MM.1S (cell line): Measurements from ENCODE around the gene C10orf105.

Experiments used
- DNase-seq: peaks from one replicate; pipeline ENCODE4 v3.0.0-alpha.2; 2015
- H2AFZ ChIP-seq: fragments of 300-600 bp; sonication (generic); 2 replicates; pipeline ENCODE4 v1.6.0; 2016; ENCODE audit warnings: antibody characterized with exemption, low read length
- H3F3A ChIP-seq: fragments of 300-600 bp; sonication (generic); 2 replicates; pipeline ENCODE4 v1.6.1; 2016; ENCODE audit warnings: mild to moderate bottlenecking, antibody characterized with exemption, low read length, moderate library complexity, mixed read lengths; ENCODE audit not compliant: insufficient read depth
- H3K27ac ChIP-seq: fragments of 300-600 bp; sonication (generic); 2 replicates; pipeline ENCODE4 v1.5.1; 2016; ENCODE audit warnings: mild to moderate bottlenecking, low read length
- H3K27me3 ChIP-seq: fragments of 300-600 bp; sonication (generic); replicated peaks from 2 replicates; pipeline ENCODE4 v1.6.0; 2016; ENCODE audit warnings: low read length; ENCODE audit not compliant: insufficient read depth
- H3K36me3 ChIP-seq: fragments of 300-600 bp; sonication (generic); replicated peaks from 2 replicates; pipeline ENCODE4 v1.6.1; 2016; ENCODE audit warnings: mild to moderate bottlenecking, low read length, mixed read lengths; ENCODE audit not compliant: insufficient read depth
- H3K4me1 ChIP-seq: fragments of 300-600 bp; sonication (generic); 2 replicates; pipeline ENCODE4 v1.6.1; 2016; ENCODE audit warnings: low read length, mixed read lengths
- H3K4me2 ChIP-seq: fragments of 300-600 bp; sonication (generic); 2 replicates; pipeline ENCODE4 v1.6.0; 2016; ENCODE audit warnings: low read depth, low read length
- H3K4me3 ChIP-seq: fragments of 300-600 bp; sonication (generic); 2 replicates; pipeline ENCODE4 v1.5.1; 2016; ENCODE audit warnings: low read length, mixed read lengths
- H3K79me2 ChIP-seq: fragments of 300-600 bp; sonication (generic); 2 replicates; pipeline ENCODE4 v1.6.1; 2016; ENCODE audit warnings: mixed run types, low read length, mixed read lengths
- H3K9ac ChIP-seq: fragments of 300-600 bp; sonication (generic); 2 replicates; pipeline ENCODE4 v1.6.1; 2016; ENCODE audit warnings: low read length, mixed read lengths
- H3K9me2 ChIP-seq: fragments of 300-600 bp; sonication (generic); replicated peaks from 2 replicates; pipeline ENCODE4 v1.6.1; 2016; ENCODE audit warnings: mild to moderate bottlenecking, low read length, mixed read lengths; ENCODE audit not compliant: insufficient read depth
- H3K9me3 ChIP-seq: fragments of 300-600 bp; sonication (generic); replicated peaks from 2 replicates; pipeline ENCODE4 v1.6.1; 2016; ENCODE audit warnings: mild to moderate bottlenecking, low read length, mixed read lengths; ENCODE audit not compliant: insufficient read depth
- H4K20me1 ChIP-seq: fragments of 300-600 bp; sonication (generic); 2 replicates; pipeline ENCODE4 v1.6.1; 2016; ENCODE audit warnings: mild to moderate bottlenecking, low read length, moderate library complexity, mixed read lengths; ENCODE audit not compliant: insufficient read depth
- CTCF ChIP-seq: fragments of 300-600 bp; sonication (generic); IDR thresholded peaks from 2 replicates; pipeline ENCODE4 v1.5.1; 2016; ENCODE audit warnings: antibody characterized with exemption, low read length, mixed read lengths
- EZH2 ChIP-seq: fragments of 300-600 bp; sonication (generic); optimal IDR thresholded peaks from 2 replicates; pipeline ENCODE3; 2017; ENCODE audit warnings: low read depth, mild to moderate bottlenecking, antibody characterized with exemption, low read length, mixed read lengths
- EZH2phosphoT487 ChIP-seq: fragments of 300-600 bp; sonication (generic); IDR thresholded peaks from 2 replicates; pipeline ENCODE4 v1.6.1; 2018; ENCODE audit warnings: antibody characterized with exemption, low read length

The C10orf105 gene

GRCh38 chr10:71724539-71724938 lies 5.0 kb upstream of the C10orf105 start:
- Histone ChIP-seq H3K9ac (no peak overlapping the region), H3K4me3 (no peak overlapping the region), H3K79me2 (no peaks in the 10 kb centered on the region), H2AFZ (no peak overlapping the region), H3K4me1 (peaks cover 29% of the 10 kb centered on the region), H3K9me2 (no peaks in the 10 kb centered on the region), H4K20me1 (no peaks in the 10 kb centered on the region), H3K4me2 (no peak overlapping the region), H3F3A (peaks cover 23% of the 10 kb centered on the region), H3K9me3 (no peaks in the 10 kb centered on the region), H3K36me3 (no peaks in the 10 kb centered on the region), H3K27ac (no peak overlapping the region), H3K27me3 (no peaks in the 10 kb centered on the region)
- TF ChIP-seq EZH2phosphoT487 (no peak), CTCF (no peak), EZH2 (no peak)
- no peak for DNase-seq

GRCh38 chr10:71723311-71723710 lies 3.7 kb upstream of the C10orf105 start:
- Histone ChIP-seq H3F3A (peaks cover 20% of the 10 kb centered on the region), H3K27ac (no peak overlapping the region)

GRCh38 chr10:71722849-71723248 lies 3.3 kb upstream of the C10orf105 start:
- Histone ChIP-seq H3K4me1 (peaks cover 17% of the 10 kb centered on the region), H3K79me2 (no peaks in the 10 kb centered on the region), H3K9me3 (no peaks in the 10 kb centered on the region), H3K9me2 (no peaks in the 10 kb centered on the region), H3K4me2 (no peak overlapping the region), H3K27ac (no peak overlapping the region), H3F3A (peaks cover 16% of the 10 kb centered on the region), H3K27me3 (no peaks in the 10 kb centered on the region), H4K20me1 (no peaks in the 10 kb centered on the region), H3K36me3 (no peaks in the 10 kb centered on the region), H3K9ac (no peak overlapping the region), H3K4me3 (no peak overlapping the region), H2AFZ (no peak overlapping the region)
- DNase-seq = no peak
- TF ChIP-seq CTCF (no peak), EZH2 (no peak), EZH2phosphoT487 (no peak)

More at GRCh38 chr10:71723311-71723710, 3.7 kb upstream of the C10orf105 start:
- Histone ChIP-seq H3K27me3 (no peaks in the 10 kb centered on the region), H2AFZ (no peak overlapping the region), H3K79me2 (no peaks in the 10 kb centered on the region), H3K9me3 (no peaks in the 10 kb centered on the region), H3K36me3 (no peaks in the 10 kb centered on the region), H4K20me1 (no peaks in the 10 kb centered on the region), H3K9me2 (no peaks in the 10 kb centered on the region), H3K4me3 (no peak overlapping the region), H3K4me2 (no peak overlapping the region), H3K4me1 (peaks cover 21% of the 10 kb centered on the region), H3K9ac (no peak overlapping the region)
- TF ChIP-seq EZH2 = no peak
- TF ChIP-seq CTCF = no peak
- no peak for TF ChIP-seq EZH2phosphoT487
- no peak for DNase-seq

- Histone ChIP-seq H2AFZ (no peak overlapping the region), H3K9me3 (no peaks in the 10 kb centered on the region), H3K79me2 (no peaks in the 10 kb centered on the region), H3K27ac (no peak overlapping the region), H3K4me1 (peaks cover 1% of the 10 kb centered on the region), H3K9me2 (no peaks in the 10 kb centered on the region), H3F3A (0 out of 2 replicates have a peak, but pooled peaks cover under 1% of the 10 kb centered on the region), H3K4me3 (no peak overlapping the region), H3K27me3 (no peaks in the 10 kb centered on the region), H3K4me2 (no peak overlapping the region), H3K36me3 (no peaks in the 10 kb centered on the region), H3K9ac (no peak overlapping the region), H4K20me1 (no peaks in the 10 kb centered on the region)
- no peak for DNase-seq
- TF ChIP-seq EZH2phosphoT487 (no peak), CTCF (no peak), EZH2 (no peak)
These were observed 1.7 kb upstream of the C10orf105 start for GRCh38 chr10:71721313-71721712.
